A673 (cell line): ENCODE data around the gene NLRX1.

Experiments used
- CTCF ChIP-seq: fragments of 300-800, 200-600 bp; sonication (generic); conservative IDR thresholded peaks from 2 replicates; pipeline ENCODE4 v1.5.1; 2017; ENCODE audit warnings: low read depth, mild to moderate bottlenecking, antibody characterized with exemption, low read length, moderate library complexity, mixed read lengths
- EZH2 ChIP-seq: fragments of 200-600 bp; sonication (generic); IDR thresholded peaks from 2 replicates; pipeline ENCODE4 v1.6.1; 2017; ENCODE audit warnings: borderline replicate concordance, low read depth, mild to moderate bottlenecking, mixed read lengths, antibody characterized with exemption, low read length; ENCODE audit not compliant: poor library complexity, severe bottlenecking

GRCh38 chr11:119192111-119192510 lies 23.6 kb downstream of the NLRX1 start:
- TF ChIP-seq CTCF, result no peak
- no peak for TF ChIP-seq EZH2
